GM12864 (cell line): ENCODE measurements around the gene CIC.

Source experiments
- DNase-seq: peaks from one replicate; pipeline ENCODE4 v3.0.0-alpha.2; 2011; ENCODE audit warnings: low read depth
- H3K4me3 ChIP-seq: 2 replicates; pipeline ENCODE4 v1.5.1; 2011; ENCODE audit warnings: mild to moderate bottlenecking, low read depth, low read length, control low read depth
- CTCF ChIP-seq: IDR thresholded peaks from 2 replicates; pipeline ENCODE4 v1.5.1; 2011; ENCODE audit warnings: low read depth, mild to moderate bottlenecking, moderate library complexity, low read length, control low read depth, inconsistent platforms; ENCODE audit errors: missing control alignments

The CIC gene

GRCh38 chr19:42285541-42285941 lies 16.5 kb downstream of the CIC start:
- DNase-seq, result no peak
- TF ChIP-seq CTCF, result no peak
- H3K4me3 ChIP-seq, result peak overlapping the region; percentile 70

DNA sequence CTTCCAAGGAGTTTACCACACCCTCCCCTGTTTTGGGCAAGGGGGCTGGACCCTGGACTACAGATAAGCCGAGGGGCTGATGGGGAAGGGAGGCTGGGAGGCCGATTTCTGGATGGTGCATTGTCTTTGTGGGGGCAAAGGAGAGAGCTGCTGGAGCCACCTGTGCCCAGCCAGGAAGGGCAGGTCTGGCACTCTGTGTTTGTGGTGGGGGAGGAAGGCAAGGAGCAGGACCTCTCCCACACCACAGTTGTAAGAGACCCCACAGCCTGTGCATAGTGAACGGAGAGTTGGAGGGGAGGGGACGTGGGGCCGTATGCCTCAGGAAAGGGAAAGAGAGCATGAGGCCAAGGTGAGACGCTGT lies 16.9 kb downstream of the CIC start:
- peak overlapping the region; percentile 70; the same call in 1 of the 2 replicates for H3K4me3 ChIP-seq
- no peak for TF ChIP-seq CTCF

GRCh38 chr19:42286349-42287016 lies 17.4 kb downstream of the CIC start:
- no peak for DNase-seq
- H3K4me3 ChIP-seq, result no peak overlapping the region
- TF ChIP-seq CTCF, result no peak

More for the DNA sequence above, 16.9 kb downstream of the CIC start:
- DNase-seq, result no peak

DNA sequence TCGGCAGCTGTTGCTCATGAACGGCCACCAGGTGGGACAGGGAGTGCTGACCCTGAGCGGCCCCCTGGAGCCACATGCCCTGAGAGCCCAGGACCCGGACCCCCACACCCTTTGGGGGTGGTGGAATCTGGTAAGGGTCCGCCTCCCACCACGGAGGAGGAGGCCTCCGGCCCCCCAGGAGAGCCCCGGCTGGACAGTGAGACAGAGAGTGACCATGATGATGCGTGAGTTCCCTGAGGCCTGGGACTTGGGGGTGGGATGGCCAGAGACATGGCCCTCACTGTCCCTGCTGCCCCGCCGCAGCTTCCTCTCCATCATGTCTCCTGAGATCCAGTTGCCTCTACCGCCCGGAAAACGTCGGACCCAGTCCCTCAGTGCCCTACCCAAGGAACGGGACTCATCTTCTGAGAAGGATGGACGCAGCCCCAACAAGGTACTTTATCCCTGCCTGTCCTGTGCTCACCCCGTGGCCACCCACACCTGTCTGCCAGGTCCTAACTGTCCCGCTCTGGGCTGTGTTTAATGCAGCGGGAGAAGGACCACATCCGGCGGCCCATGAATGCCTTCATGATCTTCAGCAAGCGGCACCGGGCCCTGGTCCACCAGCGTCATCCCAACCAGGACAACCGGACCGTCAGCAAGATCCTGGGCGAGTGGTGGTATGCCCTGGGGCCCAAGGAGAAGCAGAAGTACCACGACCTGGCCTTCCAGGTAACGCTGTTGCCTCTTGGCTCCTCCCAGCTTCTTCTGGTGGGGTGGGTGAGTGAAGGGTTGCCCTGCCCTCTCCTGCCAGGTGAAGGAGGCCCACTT lies 18.2 kb downstream of the CIC start:
- H3K4me3 ChIP-seq, result no peak overlapping the region
- DNase-seq, result no peak
- TF ChIP-seq CTCF, result no peak

DNA sequence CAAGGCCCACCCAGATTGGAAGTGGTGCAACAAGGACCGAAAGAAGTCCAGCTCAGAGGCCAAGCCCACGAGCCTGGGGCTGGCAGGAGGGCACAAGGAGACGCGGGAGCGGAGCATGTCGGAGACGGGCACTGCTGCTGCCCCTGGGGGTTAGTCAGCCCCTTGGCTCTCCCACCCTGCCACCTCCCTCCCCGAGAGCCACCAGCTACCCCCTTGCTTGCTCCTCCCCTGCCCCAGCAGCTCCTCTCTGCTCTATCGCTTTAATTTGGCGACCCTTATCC lies 18.7 kb downstream of the CIC start:
- no peak for DNase-seq
- no peak overlapping the region for H3K4me3 ChIP-seq
- TF ChIP-seq CTCF, result no peak

GRCh38 chr19:42288387-42288786 lies 19.3 kb downstream of the CIC start:
- no peak for DNase-seq
- TF ChIP-seq CTCF, result no peak
- no peak overlapping the region for H3K4me3 ChIP-seq

- no peak overlapping the region for H3K4me3 ChIP-seq
- DNase-seq, result no peak
- TF ChIP-seq CTCF, result no peak
Observed at GRCh38 chr19:42288881-42289555, 20.0 kb downstream of the CIC start.
